Measurements from ENCODE around the gene COL25A1. TPM values are rescaled to one million over a fixed set of nuclear protein-coding genes. Genes with fewer than 3 reads are reported as not detected.

Gene COL25A1
- total RNA-seq, 1 donor: 0.27 TPM

GRCh38 chr4:108980455-108981239 is 321.8 kb downstream of the COL25A1 start:
- no peak for TF ChIP-seq CTCF (IDR thresholded peaks at IDR 0.05; ENCODE audit: insufficient read depth, low read length)
- no peak overlapping the region for H3K4me3 ChIP-seq (ENCODE audit: low read depth, low read length)
- DNase-seq (ENCODE audit: low read depth): no peak

GRCh38 chr4:108979759-108980158 is 322.7 kb downstream of the COL25A1 start:
- no peak overlapping the region for H3K4me3 ChIP-seq (ENCODE audit: low read depth, low read length)
- no peak for TF ChIP-seq CTCF (IDR thresholded peaks at IDR 0.05; ENCODE audit: insufficient read depth, low read length)
- no peak for DNase-seq (ENCODE audit: low read depth)

GRCh38 chr4:108978066-108978465 is 324.4 kb downstream of the COL25A1 start:
- H3K4me3 ChIP-seq (ENCODE audit: low read depth, low read length): no peak overlapping the region
- no peak for TF ChIP-seq CTCF (IDR thresholded peaks at IDR 0.05; ENCODE audit: insufficient read depth, low read length)
- DNase-seq (ENCODE audit: low read depth): no peak

GRCh38 chr4:108972613-108973283 is 329.7 kb downstream of the COL25A1 start:
- H3K4me3 ChIP-seq (ENCODE audit: low read depth, low read length): no peak overlapping the region
- no peak for TF ChIP-seq CTCF (IDR thresholded peaks at IDR 0.05; ENCODE audit: insufficient read depth, low read length)
- DNase-seq (ENCODE audit: low read depth): no peak

GRCh38 chr4:108971473-108971872 is 331.0 kb downstream of the COL25A1 start:
- DNase-seq (ENCODE audit: low read depth): no peak
- no peak overlapping the region for H3K4me3 ChIP-seq (ENCODE audit: low read depth, low read length)
- no peak for TF ChIP-seq CTCF (IDR thresholded peaks at IDR 0.05; ENCODE audit: insufficient read depth, low read length)

GRCh38 chr4:108965472-108966076 is 336.9 kb downstream of the COL25A1 start:
- TF ChIP-seq CTCF (IDR thresholded peaks at IDR 0.05; ENCODE audit: insufficient read depth, low read length): no peak

More at GRCh38 chr4:108965472-108966076, 336.9 kb downstream of the COL25A1 start:
- no peak overlapping the region for H3K4me3 ChIP-seq (ENCODE audit: low read depth, low read length)
- DNase-seq (ENCODE audit: low read depth): no peak
